Caco-2 (cell line): Measurements from ENCODE around the gene APIP. TPM values are rescaled to one million over a fixed set of nuclear protein-coding genes. Genes with fewer than 3 reads are reported as not detected.
A peak's percentile ranks its signal among the peaks of the same experiment; 100 is the strongest.

Source experiments
- BruUV-seq: library from RNA; stranded (reverse); fragments of 400-500 nt; replicated peaks from 2 replicates; lab custom pipeline; 2021; lab: Mats Ljungman, UMichigan
- CTCF ChIA-PET: fragments of 300-600 bp; sonication (Branson Sonifier 250); formaldehyde crosslinking; loops from one replicate; lab custom pipeline; 2022; ENCODE audit warnings: antibody characterized with exemption; lab: Charles Lee
- POLR2A ChIA-PET: fragments of 300-600 bp; sonication (Branson Sonifier 250); formaldehyde crosslinking; loops from one replicate; lab custom pipeline; 2022; ENCODE audit warnings: antibody characterized with exemption; lab: Charles Lee
- DNase-seq, 2 experiments: peaks; one replicate each; pipeline versions ENCODE4 v3.0.0 to v3.0.0-alpha.2; 2020 to 2022
- H3K27me3 ChIP-seq: replicated peaks from 2 replicates; pipeline ENCODE4 v1.6.0; 2011; ENCODE audit warnings: low read length; ENCODE audit not compliant: control insufficient read depth, insufficient read depth
- H3K36me3 ChIP-seq: 2 replicates; pipeline ENCODE4 v1.5.1; 2011; ENCODE audit warnings: low read length; ENCODE audit not compliant: control insufficient read depth, insufficient read depth
- H3K4me1 ChIP-seq: fragments of 250-450 bp; sonication (Bioruptor Pico); 2 replicates; pipeline ENCODE4 v1.5.1; 2020; ENCODE audit warnings: mild to moderate bottlenecking
- H3K4me3 ChIP-seq: 2 replicates; pipeline ENCODE4 v1.5.1; 2011; ENCODE audit warnings: low read depth, mild to moderate bottlenecking, control low read depth, low read length
- H3K9me3 ChIP-seq: fragments of 250-450 bp; sonication (Bioruptor Pico); 2 replicates; pipeline ENCODE4 v1.5.1; 2020; ENCODE audit warnings: mild to moderate bottlenecking, moderate library complexity
- H3K27ac Mint-ChIP-seq: one replicate; pipeline ENCODE4 v1.8.0; 2022; ENCODE audit warnings: mixed read lengths; ENCODE audit not compliant: unreplicated experiment
- H3K27me3 Mint-ChIP-seq: one replicate; pipeline ENCODE4 v1.8.0; 2022; ENCODE audit warnings: mixed read lengths; ENCODE audit not compliant: insufficient read depth, unreplicated experiment
- H3K36me3 Mint-ChIP-seq: one replicate; pipeline ENCODE4 v1.8.0; 2022; ENCODE audit warnings: mild to moderate bottlenecking, mixed read lengths; ENCODE audit not compliant: insufficient read depth, unreplicated experiment
- H3K4me1 Mint-ChIP-seq: one replicate; pipeline ENCODE4 v1.8.0; 2022; ENCODE audit warnings: low read depth, mixed read lengths; ENCODE audit not compliant: unreplicated experiment
- H3K4me3 Mint-ChIP-seq: one replicate; pipeline ENCODE4 v1.8.0; 2022; ENCODE audit warnings: mild to moderate bottlenecking, moderate library complexity, mixed read lengths; ENCODE audit not compliant: unreplicated experiment
- H3K9me3 Mint-ChIP-seq: one replicate; pipeline ENCODE4 v1.8.0; 2022; ENCODE audit warnings: mixed read lengths; ENCODE audit not compliant: unreplicated experiment
- CTCF ChIP-seq, 2 experiments: fragments of 200-600 bp in 1 of 2; IDR thresholded peaks; 1 replicate in 1 of 2; 2 replicates in 1 of 2; pipeline versions ENCODE4 v1.5.1 to v1.8.0; 2011 to 2022; ENCODE audit warnings: antibody characterized with exemption in 1 of 2, control low read depth in 1 of 2, inconsistent platforms in 1 of 2, low read depth in 1 of 2, low read length in 1 of 2, mild to moderate bottlenecking in 1 of 2, moderate library complexity in 1 of 2; ENCODE audit not compliant: insufficient read depth in 1 of 2, severe bottlenecking in 1 of 2, unreplicated experiment in 1 of 2
- intact Hi-C: fragments of 100-400 bp; cut with micrococcal nuclease; formaldehyde crosslinking; loops from one replicate; pipeline ENCODE4 v1.10.0; 2022; ENCODE audit not compliant: unreplicated experiment
- total RNA-seq: library from RNA; stranded (reverse); gene quantifications from 2 replicates; pipeline ENCODE4 v1.2.3, GENCODE V29; 2022

APIP gene
- total RNA-seq, 1 experiment from 2014 or later = 19.8 TPM

GRCh38 chr11:34928960-34929680, 12.9 kb upstream of the APIP start:
- Mint-ChIP-seq H3K4me1 (peaks cover 41% of the 10 kb centered on the region), H3K36me3 (peaks cover 14% of the 10 kb centered on the region), H3K4me3 (peak overlapping the region; percentile 72), H3K27ac (peak overlapping the region; percentile 93), H3K9me3 (no peaks in the 10 kb centered on the region), H3K27me3 (no peaks in the 10 kb centered on the region)
- no peak for DNase-seq
- Histone ChIP-seq H3K27me3 (no peaks in the 10 kb centered on the region), H3K36me3 (no peaks in the 10 kb centered on the region), H3K4me3 (no peak overlapping the region), H3K4me1 (peaks cover 50% of the 10 kb centered on the region), H3K9me3 (no peaks in the 10 kb centered on the region)
- ChIA-PET POLR2A (interaction anchor here (0.6 kb wide), 1 partner anchor 80 kb away, joined by 5 read pairs; no protein-coding TSS in a partner anchor), CTCF (interaction anchor here (0.7 to 1.8 kb wide), 4 partner anchors 211 to 463 kb away, joined by 3 to 9 read pairs (median 4); no protein-coding TSS in a partner anchor)
- intact Hi-C loops = loop anchor here (5.0 kb wide), 2 partner anchors 208 to 558 kb away; partner anchors contain the start of gene CD44
- TF ChIP-seq CTCF (IDR thresholded peaks at IDR 0.05; ENCODE audit: insufficient read depth in 1 of 2, low read depth in 1 of 2, low read length in 1 of 2, severe bottlenecking in 1 of 2, unreplicated experiment in 1 of 2) = no peak
- no TSS peak for BruUV-seq

GRCh38 chr11:34928268-34928959, 12.2 kb upstream of the APIP start:
- H3K4me1 ChIP-seq = peaks cover 50% of the 10 kb centered on the region
- POLR2A ChIA-PET = interaction anchor here (0.6 kb wide), 1 partner anchor 81 kb away, joined by 5 read pairs; no protein-coding TSS in a partner anchor

More at GRCh38 chr11:34928268-34928959, 12.2 kb upstream of the APIP start:
- CTCF ChIA-PET = interaction anchor here (0.7 kb wide), 1 partner anchor 211 kb away, joined by 3 read pairs; no protein-coding TSS in a partner anchor
- Mint-ChIP-seq H3K36me3 (peaks cover 12% of the 10 kb centered on the region), H3K4me3 (peak overlapping the region; percentile 44), H3K27ac (peak overlapping the region; percentile 37), H3K9me3 (no peaks in the 10 kb centered on the region), H3K4me1 (peaks cover 41% of the 10 kb centered on the region), H3K27me3 (no peaks in the 10 kb centered on the region)
- H3K4me3 ChIP-seq = no peak overlapping the region
- H3K9me3 ChIP-seq = no peaks in the 10 kb centered on the region
- no peaks in the 10 kb centered on the region for H3K27me3 ChIP-seq
- TF ChIP-seq CTCF (IDR thresholded peaks at IDR 0.05; ENCODE audit: insufficient read depth in 1 of 2, low read depth in 1 of 2, low read length in 1 of 2, severe bottlenecking in 1 of 2, unreplicated experiment in 1 of 2) = no peak
- no TSS peak for BruUV-seq
- DNase-seq = no peak
- H3K36me3 ChIP-seq = no peaks in the 10 kb centered on the region
- intact Hi-C loops = loop anchor here (5.0 kb wide), 2 partner anchors 209 to 559 kb away; partner anchors contain the start of gene CD44
